ENCODE data around the gene CEP112.

DNA sequence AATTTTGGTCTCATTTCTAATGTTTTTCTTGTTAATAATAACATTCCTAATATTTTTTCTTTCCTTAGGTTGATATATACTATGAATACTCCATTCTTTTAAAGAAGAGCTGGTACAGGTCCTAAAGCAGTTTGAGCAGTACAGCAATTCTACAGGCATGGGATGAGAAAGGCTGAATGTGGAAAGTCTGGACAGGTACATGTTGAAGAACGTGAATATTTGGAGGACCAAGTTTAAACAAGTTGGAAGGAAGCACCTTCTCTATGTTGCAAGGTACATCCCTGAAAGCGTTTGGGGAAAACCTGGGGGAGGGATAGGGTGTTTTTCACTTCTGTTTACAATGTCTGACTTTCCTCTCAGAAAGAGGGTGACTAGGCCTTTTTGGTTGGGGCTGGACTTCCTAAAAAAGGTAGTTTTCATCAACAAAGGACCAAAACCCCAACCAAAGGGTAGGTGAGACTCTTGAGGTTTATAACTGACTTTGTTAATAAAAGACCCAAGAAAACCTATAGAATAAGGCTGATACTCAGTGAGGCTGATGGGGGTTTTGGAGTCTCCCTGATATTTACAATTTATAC lies 534.6 kb downstream of the CEP112 start:
- TF ChIP-seq CTCF (IDR thresholded peaks at IDR 0.05) = no peak
- TF ChIP-seq POLR2A (IDR thresholded peaks at IDR 0.05) = no peak
- no peak for TF ChIP-seq POLR2AphosphoS5 (IDR thresholded peaks at IDR 0.05)
